ENCODE data around the gene ADGRG3.

The ADGRG3 gene, protein sequence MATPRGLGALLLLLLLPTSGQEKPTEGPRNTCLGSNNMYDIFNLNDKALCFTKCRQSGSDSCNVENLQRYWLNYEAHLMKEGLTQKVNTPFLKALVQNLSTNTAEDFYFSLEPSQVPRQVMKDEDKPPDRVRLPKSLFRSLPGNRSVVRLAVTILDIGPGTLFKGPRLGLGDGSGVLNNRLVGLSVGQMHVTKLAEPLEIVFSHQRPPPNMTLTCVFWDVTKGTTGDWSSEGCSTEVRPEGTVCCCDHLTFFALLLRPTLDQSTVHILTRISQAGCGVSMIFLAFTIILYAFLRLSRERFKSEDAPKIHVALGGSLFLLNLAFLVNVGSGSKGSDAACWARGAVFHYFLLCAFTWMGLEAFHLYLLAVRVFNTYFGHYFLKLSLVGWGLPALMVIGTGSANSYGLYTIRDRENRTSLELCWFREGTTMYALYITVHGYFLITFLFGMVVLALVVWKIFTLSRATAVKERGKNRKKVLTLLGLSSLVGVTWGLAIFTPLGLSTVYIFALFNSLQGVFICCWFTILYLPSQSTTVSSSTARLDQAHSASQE

DNA sequence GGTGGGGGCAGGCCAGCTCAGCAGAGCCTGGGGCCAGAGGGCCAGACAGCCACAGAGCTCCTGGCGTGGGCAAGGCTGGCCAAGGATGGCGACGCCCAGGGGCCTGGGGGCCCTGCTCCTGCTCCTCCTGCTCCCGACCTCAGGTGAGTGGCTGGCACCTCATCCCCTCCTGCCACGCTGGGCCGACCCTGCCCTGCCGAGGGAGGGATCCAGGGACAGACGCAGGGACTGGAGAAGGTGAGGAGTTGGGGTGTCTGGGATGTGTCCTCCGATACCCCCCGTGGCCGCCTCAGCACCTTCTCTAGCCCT lies at the start of gene ADGRG3:
Gene ADGRG3 (plus strand): TSS at position 44 of the 309 bp plus-strand sequence. CDS start 42 bp downstream, at position 86.
- no peak for DNase-seq (ENCODE audit: low spot score)

DNA sequence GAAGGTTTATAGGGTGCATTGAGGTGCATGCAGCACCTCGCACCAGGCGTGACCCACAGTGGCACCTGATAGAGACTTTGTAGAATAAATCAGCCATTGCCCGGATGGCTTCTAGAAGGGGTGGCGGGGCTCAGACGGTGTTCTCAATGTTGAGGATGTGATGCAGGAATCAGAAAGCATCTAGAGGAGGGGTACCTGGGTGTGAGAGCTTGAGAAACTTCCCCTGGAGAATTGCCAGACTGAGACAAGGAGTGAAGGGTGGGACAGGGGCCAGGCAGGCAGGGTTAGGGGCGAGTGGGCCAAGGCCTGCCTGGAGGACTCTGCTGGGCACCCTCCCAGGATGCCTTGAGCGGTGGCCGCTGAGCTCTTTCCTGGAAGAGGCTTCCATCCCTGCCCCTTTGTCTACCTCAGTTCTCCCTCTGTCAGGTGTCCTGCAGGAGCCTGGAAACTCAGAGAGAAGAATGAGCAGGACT lies 48.9 kb upstream of the ADGRG3 start:
- no peak for DNase-seq (ENCODE audit: low spot score)

DNA sequence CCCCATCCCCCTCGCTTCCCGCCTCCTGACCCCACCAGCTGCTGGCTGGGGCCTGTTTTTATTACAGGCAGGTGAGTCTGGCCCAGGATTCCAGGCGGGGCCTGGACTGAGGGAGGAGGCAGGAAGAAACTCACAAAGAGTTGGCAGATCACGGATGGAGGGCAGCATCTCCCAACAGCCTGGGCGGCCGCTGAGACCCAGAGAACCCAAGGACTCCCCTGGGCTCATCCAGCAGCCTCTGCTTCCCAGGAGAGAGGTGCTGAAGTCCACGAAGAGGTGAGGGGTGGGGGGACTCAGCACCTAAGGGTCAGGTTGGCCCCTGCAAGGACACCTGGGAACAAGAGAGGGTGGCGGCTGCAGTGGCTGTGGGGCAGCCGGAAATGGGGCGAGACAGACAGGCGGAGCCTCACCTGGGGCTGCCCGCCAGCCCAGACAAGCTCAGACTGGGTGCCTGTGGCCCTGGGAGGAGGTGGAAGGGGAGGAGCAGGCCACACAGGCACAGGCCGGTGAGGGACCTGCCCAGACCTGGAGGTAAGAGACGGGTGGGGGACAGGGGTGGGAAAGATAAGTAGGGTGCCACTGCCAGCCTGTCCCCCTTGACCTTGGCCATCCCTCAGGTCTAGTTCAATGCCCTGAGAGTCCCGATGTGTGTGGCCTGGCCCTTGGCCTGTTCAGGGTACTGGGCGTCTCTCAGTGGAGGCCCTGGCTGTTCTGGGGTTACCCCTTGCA lies 48.3 kb upstream of the ADGRG3 start:
- DNase-seq (ENCODE audit: low spot score): no peak

DNA sequence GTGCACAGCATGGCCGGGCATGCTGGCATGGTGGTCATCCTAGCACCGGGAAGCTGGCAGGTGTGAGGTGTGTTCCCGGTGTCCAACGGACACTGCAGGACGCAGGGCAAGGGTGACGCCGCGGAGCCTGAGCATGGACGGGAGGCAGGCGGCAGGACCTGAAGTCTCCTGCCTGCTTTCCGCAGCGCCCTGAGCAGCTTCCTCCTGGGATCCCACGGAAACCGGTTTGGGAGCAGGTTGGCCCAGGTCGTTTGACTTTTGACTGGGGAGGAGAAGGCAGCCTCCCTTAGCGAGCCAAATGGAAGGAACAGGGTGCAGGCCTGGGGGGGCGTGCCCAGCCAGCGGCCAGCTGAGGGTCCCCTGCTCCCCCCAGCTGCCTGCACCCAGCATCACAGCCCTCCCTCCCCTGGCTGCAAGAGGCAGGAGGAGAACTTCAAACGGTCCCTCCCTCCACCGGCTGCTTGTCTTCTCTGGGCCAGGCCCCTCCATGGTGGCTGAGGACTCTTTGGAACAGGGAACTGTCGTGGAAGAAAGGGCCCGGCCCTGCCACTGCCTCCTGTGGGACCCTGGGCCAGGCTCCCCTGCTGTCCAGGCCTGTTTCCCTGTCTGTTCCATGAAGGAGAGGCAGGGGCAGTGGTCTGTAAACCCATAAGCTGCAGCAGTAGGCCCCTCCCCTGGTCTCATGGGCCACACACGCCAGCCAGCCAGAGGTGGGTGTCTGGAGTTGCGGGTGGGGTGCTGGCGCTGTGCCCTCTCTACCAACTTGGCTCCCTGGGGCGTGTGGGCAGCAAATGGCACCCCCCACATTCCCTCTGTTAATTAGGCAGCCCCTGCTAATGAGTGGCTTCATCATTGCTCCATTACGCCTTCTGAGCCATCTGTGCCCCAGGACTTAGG lies 47.5 kb upstream of the ADGRG3 start:
- no peak for DNase-seq (ENCODE audit: low spot score)

DNA sequence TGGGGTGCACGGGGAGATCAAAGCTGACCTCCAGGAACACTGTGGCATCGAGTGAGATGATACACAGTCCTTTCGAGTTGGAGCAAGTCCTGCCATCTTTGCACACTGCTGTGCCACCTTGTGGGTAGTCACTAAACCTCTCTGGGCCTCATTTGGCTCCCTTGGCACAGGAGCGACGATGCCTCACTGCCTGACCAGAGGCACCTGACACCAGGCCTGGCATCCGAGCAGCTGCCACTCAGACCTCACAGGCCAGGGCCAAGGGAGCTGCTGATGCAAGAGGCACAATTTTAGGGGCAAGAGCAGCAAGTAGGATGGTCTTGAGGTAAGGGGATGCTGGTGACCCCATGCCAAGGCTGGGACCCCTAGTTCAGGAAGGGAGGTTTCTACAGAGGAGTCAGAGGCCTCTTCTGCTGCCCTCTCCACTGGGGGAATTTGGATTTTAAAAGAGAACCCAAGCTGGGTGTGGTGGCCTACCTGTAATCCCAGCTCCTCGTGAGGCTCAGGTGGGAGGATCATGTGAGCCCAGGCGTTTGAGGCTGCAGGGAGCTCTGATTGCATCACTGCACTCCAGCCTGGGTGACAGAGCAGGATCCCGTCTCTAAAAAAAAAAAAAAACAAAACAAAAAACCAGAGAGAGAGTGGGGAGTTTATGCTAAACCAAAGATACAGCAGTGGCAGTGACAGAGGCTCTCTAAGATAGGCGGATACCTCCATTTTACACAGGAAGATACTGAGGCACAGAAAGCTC lies 46.4 kb upstream of the ADGRG3 start:
- no peak for DNase-seq (ENCODE audit: low spot score)

DNA sequence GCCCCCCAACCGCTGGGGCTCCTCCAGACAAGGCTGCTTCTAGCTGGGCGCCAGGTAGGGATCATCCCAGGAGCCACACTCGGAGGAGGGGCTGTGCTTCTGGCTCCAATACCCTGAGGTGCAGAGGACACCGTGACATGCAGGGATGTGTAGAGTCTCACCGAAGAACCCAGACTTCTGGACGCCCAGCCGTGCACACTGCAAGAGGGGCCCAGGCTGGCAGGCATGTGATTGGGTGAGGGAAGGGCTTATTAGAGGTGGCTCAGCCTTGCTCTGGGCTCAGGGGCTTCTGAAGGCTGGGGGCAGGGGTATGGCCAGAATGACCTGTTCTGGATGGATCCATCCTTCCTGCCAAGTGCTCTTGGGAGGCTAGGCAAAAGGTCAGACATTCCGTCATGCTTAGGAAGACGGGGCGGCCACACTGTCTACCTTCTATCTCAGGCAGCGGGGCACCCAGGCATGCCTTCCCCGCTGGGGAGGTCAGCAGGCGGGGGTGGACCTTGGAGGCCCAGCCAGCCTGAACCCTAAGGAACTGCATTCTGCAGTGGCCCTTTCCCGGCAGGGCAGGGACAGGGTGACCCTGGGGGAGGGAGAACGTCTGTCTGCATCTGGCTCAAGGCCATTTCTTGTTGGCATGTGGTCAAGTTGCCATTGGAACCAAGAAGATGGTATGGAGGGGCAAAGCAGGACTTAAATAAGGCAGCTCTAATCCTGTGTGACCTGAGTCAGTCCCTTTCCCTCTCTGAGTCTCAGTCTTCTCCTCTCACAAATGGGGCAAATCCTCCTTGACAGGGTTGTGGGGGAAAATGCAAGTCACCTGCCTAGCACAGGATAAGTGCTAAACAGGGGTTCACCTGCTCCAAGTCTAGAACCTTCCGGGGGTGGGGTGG lies 45.5 kb upstream of the ADGRG3 start:
- DNase-seq (ENCODE audit: low spot score): no peak

DNA sequence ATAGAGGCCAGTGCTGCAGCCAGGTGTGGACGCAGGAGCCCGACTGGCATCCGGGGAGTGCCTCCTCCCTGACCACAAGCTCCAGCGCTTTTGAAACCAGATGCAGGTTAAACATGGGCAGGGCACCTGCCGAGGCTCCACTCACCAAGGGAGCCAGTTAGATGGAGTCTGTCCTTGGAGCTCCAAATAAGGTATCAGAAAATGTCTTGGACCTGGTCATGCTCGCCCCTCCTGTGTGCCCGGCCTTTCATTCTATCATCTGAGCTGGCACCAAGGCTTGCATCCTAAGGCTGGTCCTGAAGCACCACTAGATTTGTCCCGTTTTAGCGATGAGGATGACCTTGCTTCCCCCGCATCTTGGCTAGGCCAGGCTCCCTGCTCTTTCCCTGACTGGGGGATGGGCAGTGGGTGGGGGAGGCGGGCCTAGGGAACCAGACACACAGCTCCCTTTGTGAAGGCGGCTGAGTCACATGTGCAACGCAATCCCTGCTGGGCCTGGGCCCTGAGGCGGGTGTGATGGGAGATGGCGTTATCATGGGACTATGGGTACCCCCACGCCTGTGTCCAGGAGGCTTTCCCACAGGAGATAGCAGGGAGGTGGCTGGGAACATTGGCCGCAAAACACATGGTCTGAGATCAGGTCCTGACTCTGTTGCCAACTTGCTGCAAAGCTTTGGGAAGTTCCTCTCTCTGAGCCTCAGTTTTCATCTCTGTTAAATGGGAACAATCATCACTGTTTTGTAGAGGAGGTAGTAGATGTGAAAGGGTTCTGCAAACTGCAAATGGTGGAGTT lies 44.7 kb upstream of the ADGRG3 start:
- no peak for DNase-seq (ENCODE audit: low spot score)

DNA sequence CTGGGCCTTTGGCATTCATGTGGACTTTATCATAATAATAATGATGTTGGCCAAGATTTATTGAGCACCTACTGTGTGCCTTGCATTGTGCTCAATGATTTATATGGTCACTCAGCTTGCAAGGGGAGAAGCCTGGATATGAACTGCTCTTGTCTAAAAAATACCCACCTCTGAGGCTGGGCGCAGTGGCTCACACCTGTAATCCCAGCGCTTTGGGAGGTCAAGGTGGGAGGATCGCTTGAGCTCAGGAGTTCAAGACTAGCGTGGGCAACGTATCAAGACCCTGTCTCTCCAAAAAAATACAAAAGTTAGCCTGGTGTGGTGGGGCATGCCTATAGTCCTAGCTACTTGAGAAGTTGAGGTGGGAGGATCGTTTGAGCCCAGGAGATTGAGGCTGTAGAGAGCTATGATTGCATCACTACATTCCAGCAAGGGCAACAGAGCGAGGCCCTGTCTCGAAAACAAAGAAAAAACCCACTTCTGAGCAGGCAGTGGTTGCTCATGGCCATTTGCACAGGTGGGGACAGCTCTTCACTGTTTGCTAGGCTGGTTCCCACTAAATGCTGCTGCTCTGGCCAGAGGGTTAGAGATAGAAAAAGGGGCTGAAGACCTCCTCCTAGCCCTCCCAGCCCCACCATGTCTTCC lies 43.9 kb upstream of the ADGRG3 start:
- DNase-seq (ENCODE audit: low spot score): no peak

DNA sequence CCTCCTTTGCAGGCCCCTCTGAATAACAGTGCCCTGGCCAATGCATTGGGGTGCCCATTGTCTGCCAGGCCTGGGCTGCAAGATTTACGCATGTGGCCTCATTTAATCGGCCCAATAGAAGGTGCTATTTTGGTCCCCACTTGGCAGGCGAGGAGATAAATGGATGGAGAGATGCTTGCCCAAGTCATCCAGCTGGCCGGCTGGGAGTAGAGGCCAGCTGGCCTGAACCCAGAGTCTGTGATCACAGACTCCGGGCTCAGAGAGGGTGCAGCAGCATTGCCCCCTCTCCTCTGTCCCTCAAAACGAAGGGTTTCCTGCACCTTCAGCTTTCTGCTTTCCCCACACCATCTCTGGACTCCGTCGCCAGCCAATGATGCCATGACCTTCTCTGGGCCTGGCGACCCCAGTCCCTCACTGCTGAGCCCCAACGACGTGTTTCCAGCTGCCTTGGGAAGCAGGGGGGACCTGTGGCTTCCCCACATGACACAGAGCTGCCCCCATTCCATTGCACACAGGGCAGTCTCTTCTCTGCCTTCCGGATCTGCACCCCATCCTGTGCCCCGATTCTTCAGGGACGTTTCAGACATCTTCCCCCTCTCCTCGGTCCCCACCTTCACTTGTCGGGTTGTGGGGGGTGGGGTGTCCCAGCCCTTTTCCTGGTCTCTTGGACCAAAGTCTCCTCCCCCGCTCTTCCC lies 43.2 kb upstream of the ADGRG3 start:
- no peak for DNase-seq (ENCODE audit: low spot score)

DNA sequence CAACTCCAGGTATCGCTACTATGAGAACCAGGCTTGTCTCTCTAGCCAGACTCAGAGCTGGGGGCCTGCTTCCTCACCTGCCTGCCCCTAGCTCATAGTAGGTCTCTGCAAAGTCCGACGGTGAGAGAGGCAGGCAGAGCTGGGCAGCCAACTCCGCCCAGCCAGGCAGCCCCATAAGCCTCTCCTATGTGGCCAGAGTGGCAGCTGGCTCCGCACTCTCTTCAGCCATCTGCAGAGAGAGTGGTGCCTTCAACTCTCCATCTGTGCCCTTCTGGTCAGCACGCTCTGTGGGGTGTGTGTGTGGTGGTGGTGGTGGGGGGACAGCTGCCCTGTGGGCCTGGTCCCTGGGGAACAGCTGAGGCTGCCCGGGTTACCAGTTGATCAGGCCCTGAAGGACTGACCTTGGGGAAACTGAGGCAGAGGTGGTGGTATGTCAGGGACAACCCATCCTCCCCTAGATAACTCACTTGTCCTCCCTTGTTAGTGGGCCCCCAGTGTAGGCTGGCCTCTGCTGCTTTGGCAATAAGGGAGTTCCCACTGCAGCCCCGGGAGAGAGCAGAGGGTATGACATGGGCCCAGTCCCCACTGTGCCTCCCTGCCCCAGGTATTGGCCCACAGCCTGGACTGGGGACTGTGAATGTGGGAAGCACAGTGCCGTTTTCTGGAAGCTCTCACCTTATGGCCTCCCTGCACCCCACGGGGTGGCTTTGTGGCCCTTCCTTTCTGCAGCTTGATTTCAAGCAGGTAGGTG lies 41.5 kb upstream of the ADGRG3 start:
- no peak for DNase-seq (ENCODE audit: low spot score)

DNA sequence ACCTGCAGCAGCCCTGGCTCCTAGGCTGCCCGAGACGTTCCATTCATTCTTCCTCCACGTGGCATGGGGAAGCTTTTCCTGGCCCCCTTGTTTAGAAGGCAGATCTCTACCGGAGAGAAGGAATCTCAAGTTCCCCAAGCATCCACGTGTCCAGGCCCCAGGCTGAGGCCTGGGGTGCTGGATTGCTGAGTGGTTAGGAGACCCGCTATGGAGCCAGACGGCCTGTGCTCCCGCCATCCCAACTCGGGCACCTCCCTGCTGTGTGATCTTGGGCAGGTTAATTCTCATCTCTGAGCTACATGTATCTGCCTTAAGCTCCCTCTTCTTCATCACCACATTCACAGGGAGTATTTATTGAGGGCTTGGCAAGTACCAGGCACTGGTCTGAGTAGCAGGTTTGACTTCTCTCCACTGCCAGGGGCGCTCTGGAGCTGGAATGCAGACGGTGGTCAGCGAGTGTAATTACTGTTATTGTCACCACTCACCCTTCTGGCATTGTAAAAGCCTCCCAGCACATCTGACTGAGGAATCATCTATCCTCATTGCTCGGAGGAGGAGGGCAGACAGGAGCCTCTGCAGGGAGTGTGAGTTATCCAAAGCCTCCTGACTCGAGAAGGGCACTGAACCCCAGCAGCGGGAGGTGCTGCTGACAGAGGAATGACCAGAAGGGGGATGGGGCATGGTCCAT lies 40.8 kb upstream of the ADGRG3 start:
- no peak for DNase-seq (ENCODE audit: low spot score)

DNA sequence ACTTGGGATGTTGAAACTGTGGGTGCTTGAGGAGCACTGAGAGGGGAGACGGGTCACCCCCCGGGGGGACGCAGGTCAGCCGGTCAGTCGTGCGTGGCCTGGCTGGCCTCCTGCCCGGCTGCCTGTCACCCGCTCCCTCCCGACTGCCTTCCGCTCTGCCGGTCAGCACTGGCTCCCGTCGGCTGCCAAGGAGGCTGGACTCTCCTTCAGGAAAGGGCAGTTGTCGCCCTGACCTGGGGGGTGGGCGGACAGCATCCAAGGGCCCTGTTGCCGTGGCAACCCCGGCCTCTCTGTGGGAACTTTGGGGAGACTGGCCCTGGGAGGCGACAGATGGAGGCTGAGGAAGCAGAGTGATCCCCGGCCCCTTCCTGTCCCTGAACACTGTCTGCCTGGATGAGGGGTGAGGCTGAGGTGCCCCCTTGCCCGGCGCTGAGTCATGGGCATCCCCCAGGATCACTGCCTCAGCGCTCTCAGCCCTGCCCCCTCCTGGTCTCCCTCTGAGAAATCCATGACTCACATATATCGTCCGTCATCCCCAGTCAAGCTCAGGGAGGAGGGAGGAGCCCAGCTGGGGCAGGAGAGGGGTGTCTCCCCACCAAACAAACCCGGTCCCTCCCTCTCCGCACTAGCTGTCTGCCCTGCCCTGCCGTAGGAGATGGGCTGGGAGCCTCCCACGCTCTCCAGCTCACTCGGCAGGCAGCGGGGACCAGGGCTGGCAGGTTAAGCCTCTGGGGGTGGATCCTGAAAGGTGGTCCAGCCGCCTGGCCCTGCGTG lies 39.9 kb upstream of the ADGRG3 start, which contains the start of gene ADGRG1:
Gene ADGRG1 (plus strand): TSS at position 623 of the 774 bp plus-strand sequence. CDS start 21,658 bp downstream, outside the sequence.
- DNase-seq (ENCODE audit: low spot score): peak; percentile 64

DNA sequence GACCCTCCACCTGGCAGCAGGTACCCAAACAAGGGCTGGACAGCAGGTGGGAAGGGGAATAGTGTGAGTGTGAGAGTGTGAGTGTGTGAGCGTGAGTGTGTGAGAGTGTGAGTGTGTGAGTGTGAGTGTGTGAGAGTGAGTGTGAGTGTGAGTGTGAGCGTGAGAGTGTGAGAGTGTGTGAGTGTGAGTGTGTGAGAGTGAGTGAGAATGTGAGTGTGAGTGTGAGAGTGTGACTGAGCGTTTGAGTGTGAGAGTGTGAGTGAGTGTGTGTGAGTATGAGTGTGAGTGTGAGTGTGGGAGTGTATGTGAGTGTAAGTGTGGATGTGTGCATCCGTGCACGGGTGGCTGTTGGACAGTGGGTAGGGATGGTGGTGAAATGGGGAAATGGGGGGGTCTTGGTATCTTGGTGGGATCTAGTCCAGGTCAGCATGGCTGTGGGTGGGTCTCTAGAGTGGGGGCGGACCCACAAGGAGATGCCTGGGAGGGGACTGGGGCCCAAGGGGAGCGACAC lies 39.3 kb upstream of the ADGRG3 start:
- DNase-seq (ENCODE audit: low spot score): no peak

DNA sequence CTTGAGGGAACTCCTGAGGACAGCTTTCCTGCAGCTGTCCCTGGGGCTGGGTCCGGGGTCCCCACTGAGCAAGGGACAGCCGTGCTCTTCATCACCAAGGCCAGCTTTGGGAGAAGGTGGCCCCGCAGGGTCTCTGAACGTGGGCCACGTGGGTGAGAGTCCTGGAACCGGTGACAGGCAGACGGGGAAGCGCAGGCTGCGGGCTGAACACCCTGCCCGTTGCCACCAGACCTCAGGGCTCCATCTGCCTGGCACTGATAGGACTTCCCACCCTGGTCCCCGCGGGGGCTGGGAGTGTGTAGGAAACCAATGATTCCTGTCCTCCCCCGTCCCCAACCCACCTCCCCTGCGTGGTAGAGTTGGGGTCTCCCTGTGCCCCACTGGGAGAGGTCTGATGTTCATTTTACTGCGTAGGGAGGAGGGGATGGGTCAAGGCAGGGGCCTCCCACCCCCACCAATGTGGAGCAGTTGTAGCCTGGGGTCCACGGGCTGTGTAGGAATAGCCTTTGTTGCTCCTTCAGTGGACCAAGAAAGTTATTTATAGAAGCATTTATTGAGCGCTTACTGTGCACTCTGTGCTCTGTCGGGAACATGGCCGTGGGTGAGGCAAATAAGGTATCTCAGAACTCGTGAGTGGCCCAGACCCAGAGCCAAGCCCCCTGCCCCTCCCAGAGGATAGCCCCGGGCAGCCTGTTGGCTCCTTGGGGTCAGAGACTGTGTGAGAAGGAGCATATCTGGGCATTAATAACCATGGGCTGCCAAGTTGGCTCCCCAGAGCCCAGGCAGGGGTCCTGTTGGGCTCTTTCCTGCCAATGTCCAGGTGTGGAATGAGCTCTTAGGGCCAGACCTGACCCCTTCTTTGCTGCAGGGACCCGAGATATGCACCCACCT lies 38.3 kb upstream of the ADGRG3 start:
- no peak for DNase-seq (ENCODE audit: low spot score)

DNA sequence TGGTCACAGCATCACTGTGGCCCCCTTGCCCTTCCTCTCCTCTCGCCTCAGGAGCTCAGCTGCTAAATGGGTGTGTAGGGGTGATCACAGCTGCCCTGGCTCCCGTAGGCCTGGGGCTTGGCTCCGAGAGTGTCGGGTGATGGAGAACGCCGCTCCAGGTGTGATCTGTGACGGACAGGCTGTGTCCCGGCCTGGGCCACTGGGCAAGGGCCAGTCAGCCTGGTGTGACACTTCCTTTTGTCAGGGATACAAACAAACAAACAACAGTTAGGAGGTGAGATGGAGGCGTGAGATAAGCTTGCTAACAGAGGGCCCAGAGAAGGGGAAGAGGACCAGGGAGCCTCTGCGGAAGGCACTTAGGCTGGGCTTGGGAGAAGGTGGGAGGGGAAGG lies 37.7 kb upstream of the ADGRG3 start:
- no peak for DNase-seq (ENCODE audit: low spot score)

All from CD4-positive, alpha-beta T cell treated with Interleukin-2 at 100 ng/mL for 4 hours (primary cell).